Smooth muscle cell (in vitro differentiated cells): ENCODE measurements around the gene FTCD. TPM values are rescaled to one million over a fixed set of nuclear protein-coding genes. Genes with fewer than 3 reads are reported as not detected.
A peak's percentile ranks its signal among the peaks of the same experiment; 100 is the strongest.

Experiments
- DNase-seq: peaks from one replicate; lab custom pipeline; 2025; ENCODE audit not compliant: unreplicated experiment; lab: John Stamatoyannopoulos, UW
- H2AFZ ChIP-seq: fragments of 200-600 bp; sonication (generic); 2 replicates; pipeline ENCODE4 v1.6.0; 2016; ENCODE audit warnings: antibody characterized with exemption, low read depth, mild to moderate bottlenecking
- H3F3A ChIP-seq: fragments of 200-600 bp; sonication (generic); 2 replicates; pipeline ENCODE4 v1.6.0; 2017; ENCODE audit warnings: antibody characterized with exemption, low read depth
- H3K27ac ChIP-seq: fragments of 200-600 bp; sonication (generic); 2 replicates; pipeline ENCODE4 v1.5.1; 2016; ENCODE audit warnings: low read depth, mild to moderate bottlenecking
- H3K27me3 ChIP-seq: fragments of 200-600 bp; sonication (generic); 2 replicates; pipeline ENCODE4 v1.6.1; 2016; ENCODE audit warnings: low read depth, mild to moderate bottlenecking
- H3K36me3 ChIP-seq: fragments of 200-600 bp; sonication (generic); 2 replicates; pipeline ENCODE4 v1.5.1; 2016; ENCODE audit warnings: low read depth
- H3K4me1 ChIP-seq: fragments of 200-600 bp; sonication (generic); 2 replicates; pipeline ENCODE4 v1.5.1; 2016; ENCODE audit warnings: low read depth
- H3K4me2 ChIP-seq: fragments of 200-600 bp; sonication (generic); 2 replicates; pipeline ENCODE4 v1.6.0; 2016; ENCODE audit warnings: mild to moderate bottlenecking
- H3K4me3 ChIP-seq: fragments of 200-600 bp; sonication (generic); 2 replicates; pipeline ENCODE4 v1.5.1; 2016; ENCODE audit warnings: mild to moderate bottlenecking
- H3K79me2 ChIP-seq: fragments of 200-600 bp; sonication (generic); 2 replicates; pipeline ENCODE4 v1.6.0; 2016; ENCODE audit warnings: low read depth, mild to moderate bottlenecking
- H3K9ac ChIP-seq: fragments of 200-600 bp; sonication (generic); 2 replicates; pipeline ENCODE4 v1.6.0; 2016; ENCODE audit warnings: low read depth
- H3K9me3 ChIP-seq: fragments of 200-600 bp; sonication (generic); replicated peaks from 2 replicates; pipeline ENCODE4 v1.5.1; 2016; ENCODE audit warnings: low read depth
- H4K20me1 ChIP-seq: fragments of 200-600 bp; sonication (generic); 2 replicates; pipeline ENCODE4 v1.6.0; 2016; ENCODE audit warnings: low read depth
- CTCF ChIP-seq: fragments of 200-600 bp; sonication (generic); IDR thresholded peaks from 2 replicates; pipeline ENCODE4 v1.5.1; 2017; ENCODE audit warnings: borderline replicate concordance, mild to moderate bottlenecking, antibody characterized with exemption; ENCODE audit not compliant: insufficient read depth, poor library complexity, severe bottlenecking
- WGBS: methylation state at CpG from one replicate; pipeline ENCODE4 v1.1.7; 2016; ENCODE audit warnings: low lambda C conversion rate; 5-methylcytosine and 5-hydroxymethylcytosine counted together
- polyA plus RNA-seq: library from polyadenylated mRNA; unstranded; fragments of >200 nt; fragmentation: Nextera tagmentation; extraction: Ambion mirVana; gene quantifications from 2 replicates; pipeline ENCODE4 v1.2.1, GENCODE V29; 2016
- total RNA-seq: library from RNA; depleted of rRNA; stranded (reverse); fragments of >200 nt; gene quantifications from 2 replicates; pipeline ENCODE4 v1.2.3, GENCODE V29; 2014

The FTCD gene
- total and polyA plus RNA-seq, 2 experiments from 2014 or later, result 1.3 to 15.2 TPM

GRCh38 chr21:46093668-46094400, 61.5 kb downstream of the FTCD start:
- Histone ChIP-seq H2AFZ (no peak overlapping the region), H3F3A (peaks cover 13% of the 10 kb centered on the region), H3K27me3 (no peaks in the 10 kb centered on the region), H3K36me3 (no peaks in the 10 kb centered on the region), H3K9ac (peak overlapping the region; percentile 25), H4K20me1 (peaks cover 3% of the 10 kb centered on the region), H3K79me2 (peaks cover 41% of the 10 kb centered on the region), H3K27ac (peak overlapping the region; percentile 88), H3K4me3 (no peak overlapping the region), H3K9me3 (peaks cover 1% of the 10 kb centered on the region), H3K4me1 (peaks cover 4% of the 10 kb centered on the region), H3K4me2 (no peak overlapping the region)
- DNase-seq, result no peak
- 97% methylated on average over 11 of the region's 11 CpGs for WGBS
- no peak for TF ChIP-seq CTCF

- TF ChIP-seq CTCF, result no peak
- no peak overlapping the region for H2AFZ ChIP-seq
- H4K20me1 ChIP-seq, result no peaks in the 10 kb centered on the region
- H3K36me3 ChIP-seq, result peaks cover 6% of the 10 kb centered on the region
- peak overlapping the region; percentile 25 for H3K9ac ChIP-seq
- H3K4me3 ChIP-seq, result no peak overlapping the region
- WGBS, result 66% methylated on average over 11 of the region's 11 CpGs
- H3K9me3 ChIP-seq, result peaks cover 9% of the 10 kb centered on the region
- peaks cover 4% of the 10 kb centered on the region for H3K4me1 ChIP-seq
- H3K4me2 ChIP-seq, result peak overlapping the region; percentile 39
- H3F3A ChIP-seq, result peaks cover 13% of the 10 kb centered on the region
- peaks cover 33% of the 10 kb centered on the region for H3K79me2 ChIP-seq
- DNase-seq, result no peak
- peak overlapping the region; percentile 88 for H3K27ac ChIP-seq
- no peaks in the 10 kb centered on the region for H3K27me3 ChIP-seq
Observed at GRCh38 chr21:46092811-46093667, 62.3 kb downstream of the FTCD start.

GRCh38 chr21:46092026-46092764, 63.2 kb downstream of the FTCD start:
- Histone ChIP-seq H3K9me3 (peaks cover 16% of the 10 kb centered on the region), H3K4me2 (peak overlapping the region; percentile 30), H2AFZ (no peak overlapping the region), H3K9ac (peak overlapping the region; percentile 59), H3K27me3 (no peaks in the 10 kb centered on the region), H3K79me2 (peaks cover 24% of the 10 kb centered on the region), H3K4me1 (peaks cover 4% of the 10 kb centered on the region), H3K4me3 (no peak overlapping the region), H3K36me3 (peaks cover 6% of the 10 kb centered on the region), H3K27ac (peak overlapping the region; percentile 92), H3F3A (peaks cover 12% of the 10 kb centered on the region), H4K20me1 (no peaks in the 10 kb centered on the region)
- no peak for DNase-seq
- 43% methylated on average over 23 of the region's 23 CpGs for WGBS
- no peak for TF ChIP-seq CTCF
